ENCODE results near the gene SNRNP25.

SNRNP25 gene

GRCh38 chr16:104928-105327 lies 51.3 kb downstream of the SNRNP25 start:
- DNase-seq = no peak

- DNase-seq = no peak
These were observed 51.9 kb downstream of the SNRNP25 start for GRCh38 chr16:105521-105920.

- DNase-seq = peak; percentile 77
These were observed 53.1 kb downstream of the SNRNP25 start for GRCh38 chr16:106623-107324.
